HG03135 (cell line): ENCODE data around the gene ADCK1.
"Not testable (repeated sequence)": the region's sequence is repeated elsewhere in the genome, so short reads cannot be mapped to it uniquely, and the experiment has no call there.

Experiments
- ATAC-seq: cut with Tn5 transposase; IDR thresholded peaks from one replicate; pipeline ENCODE4 v1.9.1; 2021; ENCODE audit warnings: mild to moderate bottlenecking, moderate library complexity; ENCODE audit not compliant: unreplicated experiment

ADCK1 gene

GRCh38 chr14:77808250-77808649 is 8.3 kb downstream of the ADCK1 start:
- ATAC-seq = no peak

DNA sequence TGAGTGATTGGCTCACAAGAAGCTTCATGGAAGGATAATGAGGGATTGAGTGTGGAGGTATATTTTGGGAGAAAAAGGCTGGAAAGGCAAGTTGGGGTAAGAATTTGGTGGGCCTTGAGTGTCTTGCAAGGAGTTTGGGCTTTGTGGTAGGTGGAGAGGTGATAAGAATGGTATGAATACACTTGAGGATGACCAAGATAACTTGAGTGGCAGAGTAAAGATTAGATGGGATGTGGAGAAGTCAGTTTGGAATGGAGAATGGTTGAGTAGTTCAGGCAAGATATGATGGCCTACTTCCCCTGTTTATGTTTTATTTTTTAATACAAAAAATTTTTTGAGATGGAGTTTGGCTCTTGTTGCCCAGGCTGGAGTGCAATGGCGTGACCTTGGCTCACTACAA is 9.1 kb downstream of the ADCK1 start:
- no peak for ATAC-seq

DNA sequence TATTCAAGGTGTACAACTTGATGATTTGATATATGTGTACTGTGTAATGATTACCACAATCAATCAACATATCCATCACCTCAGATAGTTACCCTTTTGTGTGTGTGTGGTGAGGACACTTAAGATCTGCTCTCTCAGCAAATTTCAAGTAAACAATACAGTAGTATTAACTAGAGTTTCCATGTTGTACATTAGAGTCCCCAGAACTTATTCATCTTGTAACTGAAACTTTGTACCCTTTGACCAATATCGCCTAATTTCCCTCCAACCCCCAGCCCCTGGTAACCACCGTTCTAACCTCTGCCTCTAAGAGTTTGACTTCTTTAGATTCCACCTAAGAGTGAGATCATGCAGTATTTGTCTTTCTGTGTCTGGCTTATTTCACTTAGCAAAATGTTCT is 12.1 kb downstream of the ADCK1 start:
- ATAC-seq = peak; percentile 80

GRCh38 chr14:77812682-77813081 is 12.8 kb downstream of the ADCK1 start:
- ATAC-seq = not testable (repeated sequence)

- ATAC-seq = no peak
These were observed 22.4 kb downstream of the ADCK1 start for GRCh38 chr14:77822307-77822706.

- ATAC-seq = no peak
These were observed 22.8 kb downstream of the ADCK1 start for GRCh38 chr14:77822741-77823140.

DNA sequence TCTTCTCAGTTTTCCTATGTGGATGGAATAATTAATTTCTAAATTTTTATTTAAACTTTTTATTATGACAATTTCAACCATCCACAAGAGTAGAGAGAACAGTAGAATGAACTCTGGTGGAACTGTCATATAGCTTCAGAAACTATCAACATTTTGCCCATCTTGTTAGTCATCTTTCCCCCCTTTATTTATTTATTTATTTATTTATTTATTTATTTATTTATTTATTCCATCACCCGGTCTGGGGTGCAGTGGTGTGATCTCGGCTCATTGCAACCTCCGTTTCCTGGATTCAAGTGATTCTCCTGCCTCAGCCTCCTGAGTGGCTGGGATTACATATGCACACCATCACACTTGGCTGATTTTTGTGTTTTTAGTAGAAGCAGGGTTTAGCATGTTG is 23.5 kb downstream of the ADCK1 start:
- no peak for ATAC-seq

- no peak for ATAC-seq
These were observed 26.1 kb downstream of the ADCK1 start for GRCh38 chr14:77825895-77826519.

DNA sequence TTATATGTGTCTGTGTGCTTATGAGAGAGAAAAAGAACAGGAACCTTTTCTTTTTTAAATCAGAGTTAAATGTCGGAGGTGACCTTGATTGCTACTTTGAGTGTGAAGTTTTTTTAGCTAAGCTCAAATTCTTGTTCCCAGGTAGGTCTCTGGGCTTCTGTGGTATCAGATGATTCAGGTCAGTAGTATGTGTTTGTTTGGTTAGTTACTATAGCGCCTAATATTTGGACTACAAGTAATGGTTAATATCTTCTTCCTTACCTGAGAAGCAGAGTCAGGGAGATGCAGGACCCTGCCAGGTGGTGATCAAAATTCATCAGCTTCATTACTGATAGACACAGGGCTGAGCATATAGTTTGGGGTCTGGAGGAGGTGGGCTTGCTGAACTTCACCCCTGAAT is 30.8 kb downstream of the ADCK1 start:
- no peak for ATAC-seq

DNA sequence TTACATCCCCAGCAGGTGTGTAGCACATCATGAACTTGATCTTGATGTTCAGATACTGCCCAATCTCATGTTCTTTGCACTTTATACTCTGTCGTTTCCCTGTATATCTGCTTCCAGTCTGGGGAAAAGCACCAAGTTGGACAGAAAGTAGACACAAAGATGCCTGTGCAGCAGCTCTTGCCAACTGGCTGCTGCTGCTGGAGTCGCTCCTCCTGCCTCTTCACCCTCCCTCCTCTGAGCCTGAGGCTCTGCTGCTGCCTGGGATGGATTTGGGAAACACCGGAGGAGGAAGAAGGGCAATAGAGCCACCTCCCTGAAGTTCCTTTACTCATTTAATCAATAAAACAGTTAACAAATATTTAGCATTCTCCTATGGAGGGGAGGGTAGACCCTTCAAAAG is 32.4 kb downstream of the ADCK1 start:
- ATAC-seq = no peak

DNA sequence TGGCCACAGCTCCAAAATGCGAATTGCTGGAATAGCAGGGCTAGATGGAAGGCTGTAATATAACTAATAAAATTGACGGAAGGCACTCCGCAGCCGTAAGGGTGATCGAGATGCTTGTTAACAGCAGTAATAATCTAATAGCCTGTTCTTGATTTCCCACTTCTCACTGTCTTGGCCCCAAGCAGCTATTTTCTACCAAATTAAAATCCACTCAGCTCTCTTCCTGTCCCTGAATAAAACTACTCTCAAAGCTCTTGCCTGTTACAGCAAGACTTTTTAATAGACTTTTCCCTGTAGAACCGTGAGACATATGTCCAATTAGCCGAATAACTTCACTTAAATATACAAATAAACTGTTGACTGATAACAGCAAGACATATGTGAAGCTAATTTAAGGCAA is 38.0 kb downstream of the ADCK1 start:
- no peak for ATAC-seq

DNA sequence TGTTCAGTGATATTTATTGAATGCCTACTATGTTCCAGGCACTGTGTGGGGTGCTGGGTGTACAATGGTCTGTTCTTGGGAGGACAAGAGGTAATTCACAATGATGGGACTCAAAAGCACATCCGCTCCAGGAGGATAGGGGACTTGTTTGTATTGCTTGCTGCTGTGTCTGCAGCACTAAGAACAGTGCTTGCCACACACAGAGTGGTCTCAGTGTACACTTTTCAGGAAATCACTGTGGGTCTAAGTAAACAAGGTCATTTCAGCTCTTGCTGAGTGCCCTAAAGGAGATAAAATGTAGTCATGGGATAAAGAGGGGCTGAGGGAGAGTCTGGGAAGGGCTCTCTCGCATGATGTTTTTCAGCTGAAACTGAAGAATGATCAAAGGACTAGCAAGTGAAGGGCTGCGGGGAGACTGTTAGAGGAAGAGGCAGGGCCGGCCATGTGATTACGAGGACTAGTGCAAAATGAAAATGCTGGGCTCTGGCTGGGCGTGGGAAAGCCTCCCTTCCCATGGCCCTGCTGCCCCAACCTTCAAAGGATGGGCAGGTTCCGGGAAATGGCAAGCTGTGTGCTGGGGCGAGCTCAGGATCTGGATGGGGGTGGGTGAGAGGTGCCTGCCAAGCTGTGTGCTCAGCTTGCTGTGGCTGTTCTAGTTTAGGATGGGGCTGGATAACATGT is 39.1 kb downstream of the ADCK1 start:
- ATAC-seq = no peak

DNA sequence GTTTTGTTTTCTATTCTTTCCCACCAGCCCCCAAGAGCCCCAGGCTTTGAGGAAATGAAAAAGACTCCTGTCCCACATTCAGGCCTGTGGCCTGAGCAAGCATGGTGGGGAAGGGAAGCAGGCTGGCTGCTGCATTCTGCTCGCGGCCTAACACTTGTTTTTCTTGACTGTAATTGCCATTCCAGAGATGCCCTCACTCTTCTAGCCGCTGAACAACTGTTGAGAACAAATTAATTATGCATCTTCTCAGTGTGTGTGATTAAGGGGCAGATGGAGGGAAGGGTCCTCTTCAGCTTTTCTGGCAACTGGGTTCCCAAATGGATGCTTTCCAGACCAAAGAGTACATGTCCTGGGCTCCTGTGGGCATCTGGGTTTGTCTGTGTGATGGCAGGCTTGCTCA is 43.3 kb downstream of the ADCK1 start:
- no peak for ATAC-seq

- ATAC-seq = no peak
These were observed 43.7 kb downstream of the ADCK1 start for GRCh38 chr14:77843651-77844050.

- ATAC-seq = no peak
These were observed 44.9 kb downstream of the ADCK1 start for GRCh38 chr14:77844802-77845201.

DNA sequence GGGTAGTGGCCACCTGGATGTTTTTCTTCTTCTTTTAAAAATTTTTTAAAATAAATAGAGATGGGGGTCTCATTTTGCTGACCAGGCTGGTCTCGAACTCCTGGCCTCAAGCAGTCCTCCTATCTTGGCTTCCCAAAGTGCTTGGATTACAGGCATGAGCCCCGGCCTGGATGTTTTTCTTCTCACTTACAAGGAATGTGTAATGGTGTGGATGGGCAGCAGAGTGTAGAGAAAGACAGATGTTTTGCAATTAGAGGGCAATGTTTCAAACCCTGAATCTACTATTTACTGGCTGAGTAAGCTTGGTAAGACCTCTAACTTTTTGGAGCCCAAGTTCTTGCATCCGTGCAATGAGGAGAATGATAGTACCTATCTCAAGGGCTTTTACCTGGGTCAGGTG is 48.1 kb downstream of the ADCK1 start:
- no peak for ATAC-seq

GRCh38 chr14:77849711-77850110 is 49.8 kb downstream of the ADCK1 start:
- no peak for ATAC-seq

DNA sequence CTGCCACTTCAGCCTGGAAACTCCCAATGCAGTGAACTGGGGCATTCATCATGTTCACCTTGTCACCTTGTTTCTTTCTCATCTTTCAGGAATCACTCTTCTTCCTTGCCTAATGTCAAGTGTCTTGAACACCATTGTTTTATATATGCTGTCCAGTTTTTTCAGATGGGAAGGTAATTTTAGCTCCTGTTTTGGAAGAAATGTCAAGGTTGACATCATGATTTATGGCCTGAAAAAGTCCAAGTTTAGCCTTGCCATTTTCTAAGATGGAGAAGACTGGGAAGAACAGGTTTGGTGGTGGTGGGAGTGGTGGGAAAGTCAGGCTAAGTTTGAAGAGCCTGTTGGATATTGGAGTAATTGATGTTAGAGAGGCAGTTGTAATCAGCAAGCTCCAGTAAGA is 54.0 kb downstream of the ADCK1 start:
- no peak for ATAC-seq

DNA sequence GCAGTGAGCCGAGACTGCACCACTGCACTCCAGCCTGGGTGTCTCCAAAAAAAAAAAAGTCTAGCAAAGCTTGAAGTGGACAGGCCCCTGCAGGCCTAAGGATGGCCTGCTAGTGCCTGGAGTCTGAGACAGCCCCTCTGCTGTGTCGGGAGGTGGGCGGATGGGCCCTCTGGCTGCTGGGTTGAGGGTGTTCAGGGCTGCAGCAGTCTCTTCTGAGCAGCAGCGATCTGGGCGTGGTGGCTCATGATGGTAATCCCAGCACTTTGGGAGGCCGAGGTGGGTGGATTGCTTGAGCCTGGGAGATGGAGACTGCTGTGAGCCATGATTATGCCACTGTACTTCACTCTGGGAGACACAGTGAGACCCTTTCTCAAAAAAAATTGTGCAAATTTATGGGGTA is 57.0 kb downstream of the ADCK1 start:
- ATAC-seq = no peak

- ATAC-seq = no peak
These were observed 60.1 kb downstream of the ADCK1 start for GRCh38 chr14:77859934-77860570.

DNA sequence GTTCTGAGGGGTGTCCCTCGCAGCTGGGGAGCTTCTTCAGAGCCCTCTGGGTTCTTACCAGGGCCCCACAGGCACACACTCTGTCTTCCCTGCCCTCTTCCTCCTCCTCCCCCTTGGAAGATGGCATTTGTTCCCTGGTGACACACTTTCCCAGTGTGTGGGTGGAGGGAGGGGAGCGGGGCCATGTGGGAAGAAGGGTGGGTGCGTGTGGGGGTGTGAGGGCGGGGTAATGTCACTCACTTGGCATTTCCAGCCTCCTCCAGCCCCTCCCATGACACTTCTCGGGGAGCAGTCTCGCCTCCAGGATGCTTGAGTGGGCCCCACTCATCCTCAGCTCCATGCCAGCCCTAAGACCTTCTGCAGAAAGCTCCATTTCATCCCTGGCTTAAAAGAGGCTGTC is 61.3 kb downstream of the ADCK1 start:
- no peak for ATAC-seq

DNA sequence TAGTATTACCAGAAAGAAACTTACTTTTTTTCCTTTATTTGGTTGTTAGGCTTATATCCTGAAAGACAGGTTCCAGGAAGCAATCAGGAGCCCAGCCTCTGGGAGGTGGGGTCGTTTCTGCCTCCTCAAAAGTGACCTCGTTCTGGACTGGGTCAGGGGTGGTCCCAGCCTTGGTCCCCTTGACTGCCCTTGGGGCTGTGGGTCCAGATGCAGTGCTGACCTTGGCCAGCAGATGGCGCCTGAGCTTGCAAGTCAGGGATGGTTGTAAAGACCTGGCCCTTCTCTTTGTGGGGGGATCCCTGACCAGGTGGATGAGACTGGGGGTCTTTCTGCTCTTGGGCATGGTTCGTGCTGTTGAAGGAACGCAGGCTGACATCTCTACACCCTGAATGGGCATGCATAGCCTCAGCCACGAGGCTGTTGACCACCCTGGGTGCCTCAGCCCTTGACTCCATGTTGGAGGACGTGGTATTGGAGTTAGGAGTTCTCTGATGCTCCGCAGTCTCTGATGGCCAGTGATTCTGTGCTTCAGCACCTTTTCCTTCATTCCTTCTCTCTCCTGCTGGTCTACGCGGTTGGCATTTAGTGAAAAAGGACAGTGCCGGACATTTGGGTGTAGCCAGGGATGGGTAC is 62.4 kb downstream of the ADCK1 start:
- ATAC-seq = no peak
